Measurements from ENCODE around the gene CREB3L2. TPM values are rescaled to one million over a fixed set of nuclear protein-coding genes. Genes with fewer than 3 reads are reported as not detected.

The CREB3L2 gene
- total and polyA plus RNA-seq, 2 of the 13 experiments (the other 11 are each of a cell fraction or from before 2014, with no cell fraction given) = 22.1 to 41.1 TPM

DNA sequence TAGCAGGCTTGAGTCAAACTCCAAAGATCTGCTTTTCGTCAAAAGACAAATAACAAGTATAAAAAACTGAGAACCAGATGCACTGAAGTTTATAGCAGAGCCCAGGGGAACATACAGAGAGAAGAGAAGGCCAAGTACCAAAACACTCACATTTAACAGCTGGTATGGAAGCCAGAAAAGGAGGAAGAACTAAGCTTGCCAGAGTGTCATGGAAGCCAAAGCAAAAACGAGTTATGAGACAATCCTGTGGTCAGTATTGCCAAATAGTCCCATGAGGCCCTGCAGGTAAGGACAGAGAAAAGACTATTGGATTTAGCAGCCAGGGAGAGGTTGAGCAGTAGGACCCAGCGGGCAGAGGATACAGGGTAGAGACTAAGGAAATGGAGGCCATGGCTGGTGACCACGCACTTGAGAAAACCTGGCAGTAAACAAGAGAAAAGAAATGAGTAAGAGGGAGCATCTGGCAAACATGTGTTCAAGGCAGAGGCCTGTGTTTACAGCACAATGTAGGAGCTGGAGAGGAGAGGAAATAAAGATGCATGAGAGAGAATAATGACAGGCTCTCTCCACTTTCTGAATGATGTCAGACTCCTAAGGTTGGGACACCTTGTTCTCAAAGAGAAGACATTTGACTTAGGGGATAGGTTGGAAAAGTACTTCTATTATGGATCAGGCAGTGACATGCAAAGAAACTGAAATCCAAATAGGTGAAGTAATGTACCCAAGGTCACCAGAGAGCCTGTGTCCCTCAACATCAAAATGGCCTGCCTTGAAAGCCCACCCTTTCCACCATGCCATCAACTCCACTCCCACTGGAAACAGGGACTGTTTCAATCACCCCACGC lies 9.1 kb downstream of the CREB3L2 start (continued):
- no peak for TF ChIP-seq TCF12 (IDR thresholded peaks at IDR 0.05)
- no peak for TF ChIP-seq TCF12 (CRISPR knock-in tag; IDR thresholded peaks at IDR 0.05)
- TF ChIP-seq ZMAT3 (CRISPR knock-in tag; conservative IDR thresholded peaks at IDR 0.05) = no peak
- TF ChIP-seq ZNF747 (CRISPR knock-in tag; IDR thresholded peaks at IDR 0.05; ENCODE audit: borderline replicate concordance) = no peak
- no peak for TF ChIP-seq ZNF788 (CRISPR knock-in tag; IDR thresholded peaks at IDR 0.05; ENCODE audit: borderline replicate concordance)
- TF ChIP-seq ZNF17 (CRISPR knock-in tag; IDR thresholded peaks at IDR 0.05) = no peak
- no peak for TF ChIP-seq GABPB1 (CRISPR knock-in tag; IDR thresholded peaks at IDR 0.05)
- no peak for TF ChIP-seq ZFP36 (IDR thresholded peaks at IDR 0.05; ENCODE audit: borderline replicate concordance, low read depth, low read length, partially characterized antibody)
- no peak for TF ChIP-seq DNMT1 (CRISPR knock-in tag; IDR thresholded peaks at IDR 0.05)
- TF ChIP-seq, protein P1, sequence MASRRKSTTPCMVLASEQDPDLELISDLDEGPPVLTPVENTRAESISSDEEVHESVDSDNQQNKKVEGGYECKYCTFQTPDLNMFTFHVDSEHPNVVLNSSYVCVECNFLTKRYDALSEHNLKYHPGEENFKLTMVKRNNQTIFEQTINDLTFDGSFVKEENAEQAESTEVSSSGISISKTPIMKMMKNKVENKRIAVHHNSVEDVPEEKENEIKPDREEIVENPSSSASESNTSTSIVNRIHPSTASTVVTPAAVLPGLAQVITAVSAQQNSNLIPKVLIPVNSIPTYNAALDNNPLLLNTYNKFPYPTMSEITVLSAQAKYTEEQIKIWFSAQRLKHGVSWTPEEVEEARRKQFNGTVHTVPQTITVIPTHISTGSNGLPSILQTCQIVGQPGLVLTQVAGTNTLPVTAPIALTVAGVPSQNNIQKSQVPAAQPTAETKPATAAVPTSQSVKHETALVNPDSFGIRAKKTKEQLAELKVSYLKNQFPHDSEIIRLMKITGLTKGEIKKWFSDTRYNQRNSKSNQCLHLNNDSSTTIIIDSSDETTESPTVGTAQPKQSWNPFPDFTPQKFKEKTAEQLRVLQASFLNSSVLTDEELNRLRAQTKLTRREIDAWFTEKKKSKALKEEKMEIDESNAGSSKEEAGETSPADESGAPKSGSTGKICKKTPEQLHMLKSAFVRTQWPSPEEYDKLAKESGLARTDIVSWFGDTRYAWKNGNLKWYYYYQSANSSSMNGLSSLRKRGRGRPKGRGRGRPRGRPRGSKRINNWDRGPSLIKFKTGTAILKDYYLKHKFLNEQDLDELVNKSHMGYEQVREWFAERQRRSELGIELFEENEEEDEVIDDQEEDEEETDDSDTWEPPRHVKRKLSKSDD (CRISPR knock-in tag; IDR thresholded peaks at IDR 0.05; ENCODE audit: low read depth) = no peak
- TF ChIP-seq, protein P2, sequence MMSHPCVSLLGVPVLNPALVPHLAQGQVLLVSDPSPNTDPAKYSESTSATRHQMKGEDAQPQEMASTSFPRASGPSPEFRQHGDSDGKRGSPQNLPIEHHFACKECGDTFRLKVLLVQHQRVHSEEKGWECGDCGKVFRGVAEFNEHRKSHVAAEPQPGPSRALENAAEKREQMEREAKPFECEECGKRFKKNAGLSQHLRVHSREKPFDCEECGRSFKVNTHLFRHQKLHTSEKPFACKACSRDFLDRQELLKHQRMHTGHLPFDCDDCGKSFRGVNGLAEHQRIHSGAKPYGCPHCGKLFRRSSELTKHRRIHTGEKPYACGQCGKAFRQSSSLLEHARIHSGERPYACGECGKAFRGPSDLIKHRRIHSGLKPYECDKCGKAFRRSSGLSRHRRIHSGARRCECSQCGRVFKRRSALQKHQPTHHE (CRISPR knock-in tag; IDR thresholded peaks at IDR 0.05; ENCODE audit: borderline replicate concordance) = no peak
- TF ChIP-seq ZUFSP (CRISPR knock-in tag; IDR thresholded peaks at IDR 0.05; ENCODE audit: borderline replicate concordance) = no peak
- TF ChIP-seq ATM (IDR thresholded peaks at IDR 0.05; ENCODE audit: borderline replicate concordance) = no peak
- 0 out of 2 replicates have a peak, but pooled peaks have one; percentile 2 for TF ChIP-seq ZNF362 (CRISPR knock-in tag; IDR thresholded peaks at IDR 0.05; ENCODE audit: borderline replicate concordance)
